Activated CD8-positive, alpha-beta memory T cell treated with anti-CD3 and anti-CD28 coated beads for 24 hours (primary cell): ENCODE data around the gene SLC5A12.

Experiments
- DNase-seq: peaks from one replicate; pipeline ENCODE4 v3.0.0-alpha.2; 2020

Gene SLC5A12, protein sequence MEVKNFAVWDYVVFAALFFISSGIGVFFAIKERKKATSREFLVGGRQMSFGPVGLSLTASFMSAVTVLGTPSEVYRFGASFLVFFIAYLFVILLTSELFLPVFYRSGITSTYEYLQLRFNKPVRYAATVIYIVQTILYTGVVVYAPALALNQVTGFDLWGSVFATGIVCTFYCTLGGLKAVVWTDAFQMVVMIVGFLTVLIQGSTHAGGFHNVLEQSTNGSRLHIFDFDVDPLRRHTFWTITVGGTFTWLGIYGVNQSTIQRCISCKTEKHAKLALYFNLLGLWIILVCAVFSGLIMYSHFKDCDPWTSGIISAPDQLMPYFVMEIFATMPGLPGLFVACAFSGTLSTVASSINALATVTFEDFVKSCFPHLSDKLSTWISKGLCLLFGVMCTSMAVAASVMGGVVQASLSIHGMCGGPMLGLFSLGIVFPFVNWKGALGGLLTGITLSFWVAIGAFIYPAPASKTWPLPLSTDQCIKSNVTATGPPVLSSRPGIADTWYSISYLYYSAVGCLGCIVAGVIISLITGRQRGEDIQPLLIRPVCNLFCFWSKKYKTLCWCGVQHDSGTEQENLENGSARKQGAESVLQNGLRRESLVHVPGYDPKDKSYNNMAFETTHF

DNA sequence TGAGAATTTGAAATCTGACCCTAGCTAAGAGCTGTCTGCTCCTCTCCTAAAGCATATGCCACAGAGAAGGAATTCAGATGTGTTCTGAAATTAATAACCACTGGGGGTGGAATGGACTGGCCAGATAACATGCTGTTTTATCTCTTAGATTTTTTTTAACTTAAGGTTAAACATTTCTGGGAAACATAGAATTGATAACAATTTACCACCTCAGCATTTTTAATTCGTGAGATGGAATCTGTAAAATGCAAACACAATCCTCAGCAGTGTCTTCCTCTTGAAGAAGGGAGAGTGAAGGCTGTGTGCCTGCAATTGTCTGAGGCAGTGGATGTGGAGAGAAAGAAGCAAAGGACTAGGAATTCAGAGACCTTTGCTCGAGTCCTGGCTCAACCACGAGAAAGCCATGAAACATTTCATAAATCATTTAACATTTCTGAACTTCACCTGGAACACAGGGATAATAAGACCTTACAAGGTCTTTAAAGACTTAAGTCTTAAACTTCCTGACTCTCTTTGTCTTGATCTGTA lies at the start of gene SLC5A12:
Gene SLC5A12, minus strand, starts transcription at position 113 of the 528 bp plus-strand sequence. CDS start 346 bp downstream, outside the sequence.
- DNase-seq, result no peak

DNA sequence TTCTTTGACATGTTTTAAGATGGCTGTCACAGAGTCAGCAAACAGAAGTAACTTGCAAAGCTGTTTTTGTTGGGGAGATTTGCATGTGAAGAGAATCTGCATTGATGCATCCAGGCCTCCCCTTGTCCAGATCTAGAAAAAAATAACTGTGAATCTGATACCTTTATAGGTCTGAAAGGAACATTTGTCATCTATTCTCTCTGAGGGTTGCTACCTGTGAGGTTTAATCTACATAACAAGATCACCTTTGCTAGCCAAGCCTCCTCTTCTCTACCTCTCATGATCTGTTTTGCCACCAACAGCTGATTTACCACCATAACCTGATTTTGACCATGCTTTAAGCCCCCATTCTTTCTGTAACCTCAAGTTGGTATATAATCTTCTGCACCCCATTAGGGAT lies 47.2 kb upstream of the SLC5A12 start:
- no peak for DNase-seq

DNA sequence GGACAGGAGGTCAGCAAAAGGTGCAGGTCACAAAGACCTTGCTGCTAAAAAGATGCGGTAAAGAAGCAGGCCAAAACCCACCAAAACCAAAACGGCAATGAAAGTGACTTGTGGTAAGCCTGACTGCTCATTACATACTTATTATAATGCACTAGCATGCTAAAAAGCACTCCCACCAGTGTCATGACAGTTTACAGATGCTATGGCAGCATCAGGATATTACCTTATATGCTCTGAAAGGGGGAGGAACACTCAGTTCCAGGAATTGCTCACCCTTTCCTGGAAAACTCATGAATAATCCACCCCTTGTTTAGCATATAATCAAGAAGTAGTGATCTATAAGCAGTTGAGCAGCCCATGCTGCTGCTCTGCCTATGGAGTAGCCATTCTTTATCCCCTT lies 45.2 kb upstream of the SLC5A12 start:
- no peak for DNase-seq

DNA sequence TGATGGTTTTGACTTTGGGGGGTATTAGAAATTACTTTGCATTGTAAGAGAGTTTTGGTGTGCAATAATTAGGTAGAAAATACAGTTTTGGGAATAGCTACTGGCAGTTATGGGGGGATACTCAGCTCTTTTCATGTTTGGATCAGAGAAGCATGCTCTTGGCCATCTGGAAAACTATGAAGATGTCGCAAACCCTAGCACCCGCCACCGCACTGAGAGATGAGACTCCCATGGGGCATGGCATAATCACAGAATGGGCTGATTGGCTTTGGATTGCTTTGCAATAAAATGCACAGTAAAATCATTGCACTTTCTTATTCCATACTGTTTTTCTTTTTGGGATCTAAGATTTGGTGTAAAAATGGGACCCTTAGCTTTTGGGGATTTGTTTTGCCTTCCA lies 43.5 kb upstream of the SLC5A12 start:
- no peak for DNase-seq

DNA sequence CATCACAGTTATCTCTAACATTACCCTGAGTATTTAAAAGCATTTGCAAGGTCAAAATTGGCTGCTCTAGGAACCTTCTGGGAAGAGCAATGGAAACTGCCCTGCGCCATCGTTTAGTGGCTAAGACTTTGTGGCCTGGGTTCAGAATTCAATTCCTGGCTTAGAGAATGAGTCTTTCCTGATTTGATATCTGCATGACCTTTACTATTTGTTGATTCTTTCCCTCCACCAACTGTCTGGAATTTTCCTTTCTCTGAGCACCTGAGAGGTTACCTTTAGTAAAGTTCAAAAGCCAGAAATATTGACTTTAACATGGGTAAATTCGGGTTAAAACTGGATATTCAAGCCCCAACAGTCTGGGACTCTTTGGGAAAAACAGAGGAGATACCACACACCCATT lies 43.0 kb upstream of the SLC5A12 start:
- no peak for DNase-seq

DNA sequence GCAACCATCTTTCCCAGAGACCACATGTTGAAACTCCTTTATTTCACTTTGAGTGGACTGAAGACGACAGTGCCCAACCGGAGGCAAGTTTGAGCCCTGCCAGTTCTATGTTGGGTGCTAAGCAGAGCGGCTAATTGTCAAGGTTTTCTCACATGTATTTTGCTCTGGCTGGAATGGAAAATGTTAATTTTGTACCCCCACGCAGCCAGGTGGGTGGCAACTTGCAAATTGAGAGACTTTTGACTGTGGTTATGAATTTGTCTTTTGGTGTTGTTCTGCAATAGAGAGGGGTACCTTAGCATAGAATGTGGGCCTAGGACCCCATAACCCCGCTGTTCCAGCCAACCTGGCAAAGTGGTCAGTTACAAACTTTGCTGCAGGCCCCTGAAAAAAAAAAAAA lies 42.5 kb upstream of the SLC5A12 start:
- DNase-seq, result no peak

DNA sequence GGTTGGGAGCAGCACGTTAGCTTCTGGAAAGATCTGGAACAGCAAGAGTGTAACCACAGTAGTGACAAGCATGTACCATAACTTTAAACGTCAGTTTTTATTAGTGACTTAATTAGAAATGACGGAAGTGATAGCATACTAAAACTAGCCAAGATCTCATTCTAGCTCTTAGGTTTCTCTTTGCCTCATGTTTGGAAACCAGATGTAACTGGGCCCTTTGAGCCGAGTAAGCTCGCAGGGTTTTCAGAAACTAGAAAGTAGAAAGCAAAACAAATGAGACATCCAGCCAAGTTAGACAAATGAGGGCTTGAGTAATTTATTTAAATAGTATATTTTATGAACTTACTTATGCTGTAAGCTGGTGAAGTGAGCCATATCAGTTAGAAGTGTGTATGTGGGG lies 40.2 kb upstream of the SLC5A12 start:
- no peak for DNase-seq

DNA sequence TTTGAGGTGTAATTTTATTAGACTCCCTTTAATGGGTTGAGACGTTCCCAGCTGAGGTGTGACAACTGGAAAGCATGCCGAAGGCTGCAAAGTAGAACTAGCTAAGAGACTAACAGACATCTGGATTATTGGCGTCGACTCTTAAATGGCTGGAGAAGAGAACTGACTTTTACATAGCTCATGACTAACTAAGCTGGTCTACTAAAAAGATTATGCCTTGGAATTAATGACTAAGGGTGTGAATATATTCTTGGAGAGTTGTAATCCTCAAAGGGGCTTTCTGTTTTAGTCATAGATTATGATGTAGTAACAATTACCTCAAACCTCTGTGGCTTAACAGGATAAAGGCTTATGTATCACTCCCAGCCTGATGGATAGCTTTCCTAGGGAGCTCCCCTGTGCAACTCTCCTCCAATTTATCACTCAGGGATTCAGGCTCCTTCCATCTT lies 39.5 kb upstream of the SLC5A12 start:
- DNase-seq, result no peak

DNA sequence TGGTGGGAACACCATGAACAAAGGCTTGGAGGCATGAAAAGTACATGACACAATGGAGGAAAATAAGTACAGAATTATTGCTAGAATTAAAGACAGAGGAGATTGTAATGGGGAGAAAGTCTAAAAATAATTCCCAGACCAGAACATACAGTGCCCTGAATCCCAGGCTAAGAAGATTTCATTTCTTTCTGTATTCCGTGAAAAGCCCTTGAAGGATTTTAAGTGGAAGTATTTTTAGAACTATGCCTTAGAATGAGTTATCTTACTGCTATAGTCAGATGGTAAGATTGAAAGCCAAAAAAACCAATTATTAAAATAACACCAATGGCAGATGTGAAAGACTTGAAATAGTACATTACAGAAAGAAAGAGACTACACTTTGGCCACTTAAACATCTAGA lies 36.1 kb upstream of the SLC5A12 start:
- DNase-seq, result no peak

DNA sequence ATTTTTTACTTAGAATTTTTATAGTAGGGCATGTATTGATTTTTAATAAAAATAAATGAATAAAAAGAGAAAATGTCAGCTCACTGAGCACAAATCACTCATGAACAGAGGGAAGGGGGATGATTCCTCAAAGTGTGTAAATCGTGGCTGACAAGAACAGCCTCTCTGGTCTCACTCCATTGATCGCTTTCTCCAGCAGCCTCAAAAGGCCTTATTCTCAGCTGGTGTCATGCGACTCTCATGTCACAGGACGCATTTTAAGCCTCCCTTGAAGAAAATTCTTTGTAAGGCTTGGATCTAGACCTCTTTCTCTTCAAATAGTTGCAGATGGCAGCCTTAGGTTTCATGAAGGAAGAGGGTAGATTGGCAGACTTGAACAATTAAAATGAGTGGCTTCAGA lies 33.9 kb upstream of the SLC5A12 start:
- no peak for DNase-seq

DNA sequence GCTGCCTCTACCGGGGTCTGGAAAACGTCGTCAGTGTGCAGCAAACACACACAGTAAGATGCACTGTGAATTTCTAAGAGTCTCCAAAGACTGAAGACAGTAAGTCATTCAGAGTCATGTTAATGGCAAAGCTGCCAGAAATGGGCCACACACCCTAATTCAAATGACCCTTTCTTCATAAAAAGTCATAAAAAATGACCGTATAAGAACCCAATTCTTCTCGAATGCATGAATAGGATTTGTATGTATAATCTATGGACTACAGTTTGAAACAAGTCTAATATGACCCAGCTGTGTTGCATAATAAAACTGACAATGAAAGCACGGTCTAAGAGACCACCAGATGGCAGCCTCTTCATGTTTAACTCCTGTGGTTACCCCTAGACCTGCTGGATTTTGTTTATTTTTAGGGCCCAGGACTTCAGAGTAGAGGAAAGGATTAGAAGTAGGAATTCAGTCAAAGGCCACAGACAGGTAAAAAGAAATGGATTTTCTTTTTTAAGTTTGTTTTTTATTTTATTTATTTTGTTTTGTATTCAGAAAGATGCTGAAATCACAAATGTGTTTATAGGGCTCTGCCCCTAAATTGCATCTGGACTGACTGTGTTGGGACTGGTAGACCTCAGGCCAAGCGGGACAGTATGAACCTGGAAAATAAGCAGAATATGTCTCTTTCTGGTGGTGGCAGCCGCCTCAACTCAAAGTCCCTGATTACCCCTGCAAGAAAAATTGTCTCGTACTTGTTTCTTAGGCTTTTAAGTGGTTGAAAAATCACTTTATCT lies 32.1 kb upstream of the SLC5A12 start:
- no peak for DNase-seq

DNA sequence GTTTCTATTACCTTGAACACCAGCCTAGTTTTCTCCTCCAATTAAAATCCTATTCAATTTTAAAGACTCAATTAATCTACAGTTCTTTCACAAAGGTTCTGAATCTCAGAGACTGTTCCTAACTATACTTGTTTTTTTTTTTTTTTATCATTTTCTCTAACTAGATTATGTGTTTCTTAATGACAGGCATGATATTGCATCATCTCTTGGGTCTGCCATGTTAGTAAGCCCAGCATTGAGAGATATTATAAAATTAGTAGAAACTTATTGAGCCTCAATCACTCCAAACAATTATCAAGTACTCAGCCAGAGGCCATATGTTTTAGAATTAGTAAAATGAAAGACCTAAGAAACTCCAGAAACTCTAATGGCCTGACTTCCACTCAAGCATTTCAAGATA lies 28.1 kb upstream of the SLC5A12 start:
- no peak for DNase-seq

DNA sequence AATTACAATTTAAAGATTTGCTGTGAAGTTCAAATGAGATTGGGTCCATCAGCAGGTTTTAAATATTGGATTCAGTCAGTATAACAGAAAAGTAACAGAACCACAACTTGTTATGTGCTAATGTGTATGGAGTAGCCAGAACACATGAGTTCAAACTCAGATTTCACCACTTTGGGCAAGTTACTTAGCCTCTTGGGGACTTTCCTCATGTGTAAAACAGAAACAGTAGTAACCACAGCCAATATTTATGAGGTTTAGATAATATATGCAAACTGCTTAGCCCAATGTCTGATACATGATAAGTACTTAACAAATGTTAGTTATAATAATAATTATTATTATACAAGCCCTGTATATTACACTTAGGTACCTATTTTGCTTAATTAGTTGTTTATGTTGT lies 21.8 kb upstream of the SLC5A12 start:
- DNase-seq, result no peak

DNA sequence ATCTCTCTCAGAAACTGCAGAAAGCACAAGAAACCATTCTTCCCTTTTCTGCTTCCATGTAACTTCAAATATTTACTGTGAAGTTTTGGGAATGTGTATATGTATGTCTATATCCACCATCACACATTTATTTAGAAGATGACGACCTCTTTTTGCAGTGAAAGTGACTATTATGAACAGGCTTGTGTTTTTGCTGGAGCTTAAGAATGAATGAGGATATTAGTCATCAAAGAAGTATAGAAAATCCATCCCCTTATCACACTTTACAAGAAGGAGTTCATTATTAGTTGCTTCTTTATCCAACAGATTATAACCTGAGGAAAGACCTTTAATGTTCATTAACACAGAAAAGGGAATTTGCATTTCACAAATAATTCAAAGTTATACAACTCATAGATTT lies 21.1 kb upstream of the SLC5A12 start:
- no peak for DNase-seq

DNA sequence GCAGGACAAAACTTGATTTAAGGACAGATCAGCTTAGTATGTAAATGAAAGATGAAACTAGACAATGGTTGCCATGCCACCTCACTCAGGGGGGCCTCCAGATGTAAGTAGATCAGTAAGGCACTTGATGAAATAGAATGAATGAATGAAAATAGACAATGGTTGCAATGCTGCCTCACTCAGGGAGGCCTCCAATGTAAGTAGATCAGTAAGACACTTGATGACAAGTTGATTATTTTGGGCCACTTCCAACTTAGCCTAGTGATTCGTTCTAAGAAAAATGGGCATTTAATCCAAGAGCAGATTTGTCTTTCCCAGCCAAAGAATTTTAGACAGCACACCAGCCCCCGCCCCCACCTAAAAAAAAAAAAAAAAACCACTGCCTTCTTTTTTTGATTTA lies 19.2 kb upstream of the SLC5A12 start:
- DNase-seq, result no peak

DNA sequence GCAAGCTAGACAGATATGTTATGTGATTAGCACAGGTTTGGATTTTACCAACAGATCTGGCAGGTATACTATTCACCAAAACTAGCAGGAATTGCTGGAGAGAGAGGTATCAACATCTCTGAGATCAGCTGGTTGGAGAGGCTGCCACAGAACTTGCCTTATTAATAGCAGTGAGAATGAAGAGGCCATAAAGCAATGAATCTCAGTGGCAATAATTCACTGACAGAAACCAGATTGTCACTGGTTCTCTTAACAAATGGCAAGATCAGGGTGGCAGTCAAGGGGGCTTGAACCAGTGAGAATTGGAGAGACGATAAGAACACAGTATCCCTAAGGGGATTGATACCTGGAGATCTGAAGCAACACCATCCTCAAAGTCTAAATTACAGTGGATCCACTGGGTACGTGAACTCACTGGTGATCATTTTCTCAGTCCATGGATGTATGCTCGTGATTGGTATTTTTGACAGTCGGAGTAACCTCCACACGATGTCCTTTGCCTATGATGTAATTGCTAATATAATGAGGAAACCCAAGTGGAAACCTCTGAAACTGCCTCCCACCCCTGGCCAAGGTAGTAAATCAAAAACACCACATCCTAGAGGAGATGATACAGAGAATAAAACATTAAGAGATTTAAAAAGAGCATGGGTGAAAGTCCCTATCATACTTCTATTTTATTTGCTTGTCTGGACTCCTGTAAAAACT lies 17.7 kb upstream of the SLC5A12 start:
- no peak for DNase-seq

DNA sequence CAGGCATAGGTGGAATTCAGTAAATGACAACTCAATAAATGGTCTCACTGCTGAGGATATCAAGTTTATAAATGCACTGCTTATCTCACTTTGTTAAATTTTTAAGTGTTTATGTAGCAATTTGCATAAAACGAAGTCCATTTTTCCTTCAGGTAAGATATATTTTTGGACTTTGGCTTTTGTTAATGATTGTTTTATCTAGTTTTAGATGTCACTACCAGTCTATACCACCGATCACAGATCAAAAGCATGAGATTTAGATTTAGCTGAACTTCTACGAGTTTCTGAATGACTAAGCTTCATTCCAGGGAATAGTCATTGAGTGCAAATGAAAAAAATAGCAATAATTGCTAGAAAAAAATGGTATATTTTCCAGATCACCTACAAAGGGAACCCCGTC lies 12.8 kb upstream of the SLC5A12 start:
- no peak for DNase-seq

DNA sequence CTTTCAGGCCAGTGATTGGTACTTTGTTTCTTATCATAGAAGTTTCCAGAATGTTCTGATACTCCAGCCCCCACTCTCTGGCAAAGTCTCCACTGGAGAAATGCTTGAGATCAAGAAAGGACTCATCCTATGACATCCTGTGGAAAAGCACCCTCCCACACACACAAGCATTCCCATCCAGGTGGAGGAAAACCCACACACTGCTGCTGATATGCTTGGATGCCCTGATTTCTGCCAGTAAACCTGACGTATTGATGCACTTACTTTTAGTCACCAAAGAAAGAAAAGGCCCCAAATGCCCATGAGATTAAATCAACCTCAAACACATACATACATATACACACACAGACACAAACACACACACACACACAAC lies 9.2 kb upstream of the SLC5A12 start:
- DNase-seq, result no peak

DNA sequence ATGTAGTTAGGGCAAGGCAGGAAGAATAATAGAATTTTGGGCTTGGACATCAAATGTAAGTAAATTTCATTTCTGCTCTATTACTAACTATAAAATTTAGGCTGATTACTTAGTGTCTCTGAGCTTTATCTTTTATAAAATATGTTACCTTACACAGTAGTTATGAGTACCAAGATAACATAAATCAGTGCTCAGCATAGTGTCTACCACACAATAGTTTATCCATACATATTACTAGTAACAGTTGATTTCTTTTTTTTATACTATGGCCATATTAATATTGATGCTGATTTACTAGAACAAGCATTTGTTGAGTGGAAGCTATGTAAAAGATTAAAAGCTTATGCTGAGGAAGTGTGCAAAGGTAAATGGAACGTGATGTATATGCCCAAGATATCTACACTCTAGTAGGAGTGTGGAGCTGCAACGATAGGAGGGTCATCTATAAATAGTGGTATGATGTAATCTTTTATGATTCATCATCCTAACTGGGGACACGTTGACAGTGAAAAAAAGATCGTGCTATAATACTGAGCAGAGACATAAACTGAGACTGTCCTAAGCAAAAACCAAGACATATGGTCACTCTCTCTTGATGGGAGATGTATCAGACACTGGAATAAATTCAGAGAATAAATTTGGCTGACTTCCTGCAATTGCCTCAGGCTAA lies 8.7 kb upstream of the SLC5A12 start:
- DNase-seq, result no peak

DNA sequence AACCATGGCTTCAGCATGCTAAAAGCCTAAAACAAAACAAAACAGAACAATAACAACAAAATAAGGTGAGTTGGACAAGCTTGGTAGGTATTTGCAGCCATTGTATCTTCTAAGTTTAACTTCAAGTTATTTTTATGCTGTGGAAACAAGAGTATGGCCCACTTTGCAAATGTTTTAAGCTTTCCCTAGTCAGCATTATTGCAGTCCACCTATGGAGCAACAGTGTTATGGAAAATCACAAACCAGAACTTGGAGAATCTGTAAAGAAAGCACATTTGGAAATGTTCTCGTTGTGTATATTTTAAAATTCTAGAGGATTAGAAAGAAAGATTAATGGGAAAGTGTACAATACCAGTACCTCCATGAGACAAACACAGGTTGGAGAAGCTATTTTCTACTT lies 7.4 kb upstream of the SLC5A12 start:
- DNase-seq, result no peak

DNA sequence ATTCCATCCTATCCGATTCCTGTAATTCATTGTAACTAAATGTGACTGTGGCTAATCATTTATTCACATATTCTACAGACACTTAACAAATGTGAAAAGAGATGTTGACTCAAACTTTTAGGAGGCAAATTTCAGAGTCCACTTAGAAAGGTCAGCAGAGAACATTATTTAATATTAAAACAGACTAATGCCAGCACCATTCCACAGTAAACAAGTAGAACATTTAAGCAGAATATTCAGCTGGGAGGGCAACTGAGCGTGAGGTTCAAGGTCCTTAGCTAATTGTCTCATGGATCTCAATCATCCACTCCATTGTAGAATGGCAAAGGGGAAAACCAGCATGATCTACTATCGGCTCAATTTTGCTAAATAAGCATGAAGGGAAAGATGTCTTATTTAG lies 5.1 kb upstream of the SLC5A12 start:
- DNase-seq, result no peak

DNA sequence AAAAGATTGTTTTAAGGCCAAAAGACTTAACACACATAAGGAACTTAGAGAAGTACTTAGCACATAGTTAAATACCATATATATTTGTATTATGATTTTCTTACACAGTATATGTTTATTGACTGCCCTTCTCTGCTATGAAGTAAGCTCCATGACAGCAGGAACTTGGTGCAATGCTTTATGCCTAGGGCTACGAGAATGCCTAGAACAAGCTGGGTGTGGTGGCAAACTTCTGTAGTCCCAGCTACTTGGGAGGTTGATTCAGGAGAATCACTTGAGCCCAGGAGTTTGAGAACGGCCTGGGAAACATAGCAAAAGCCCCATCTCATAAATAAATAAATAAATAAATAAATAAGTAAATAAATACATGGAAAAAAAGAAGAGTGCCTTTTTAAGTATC lies 1.9 kb downstream of the SLC5A12 start:
- no peak for DNase-seq
